RWPE2 (cell line): ENCODE data around the gene TRPC4.
A peak's percentile ranks its signal among the peaks of the same experiment; 100 is the strongest.

Experiments
- ATAC-seq: fragments of 200-7000 bp; cut with Tn5 transposase; 3 replicates; pipeline ENCODE4 v1.9.1; 2021; ENCODE audit warnings: low read depth
- DNase-seq: peaks from one replicate; pipeline ENCODE4 v3.0.0-alpha.2; 2020; ENCODE audit warnings: low spot score
- H3K27ac ChIP-seq: fragments of 450-650 bp; 2 replicates; pipeline ENCODE4 v1.5.1; 2017; ENCODE audit warnings: mild to moderate bottlenecking; ENCODE audit not compliant: poor library complexity, severe bottlenecking
- H3K27me3 ChIP-seq: fragments of 250-450 bp; sonication (Bioruptor Pico); 2 replicates; pipeline ENCODE4 v1.5.1; 2021; ENCODE audit warnings: mild to moderate bottlenecking, moderate library complexity; ENCODE audit not compliant: insufficient read depth, poor library complexity, severe bottlenecking
- H3K36me3 ChIP-seq: fragments of 250-450 bp; sonication (Bioruptor Pico); 2 replicates; pipeline ENCODE4 v1.5.1; 2020; ENCODE audit warnings: low read depth, mild to moderate bottlenecking, moderate library complexity
- H3K4me1 ChIP-seq: fragments of 250-450 bp; sonication (Bioruptor Pico); 2 replicates; pipeline ENCODE4 v1.5.1; 2021; ENCODE audit warnings: mild to moderate bottlenecking, moderate library complexity; ENCODE audit not compliant: insufficient read depth, poor library complexity, severe bottlenecking
- H3K4me3 ChIP-seq: fragments of 250-450 bp; sonication (Bioruptor Pico); 2 replicates; pipeline ENCODE4 v1.5.1; 2021; ENCODE audit warnings: mild to moderate bottlenecking, moderate library complexity; ENCODE audit not compliant: severe bottlenecking
- H3K9me3 ChIP-seq: fragments of 250-450 bp; sonication (Bioruptor Pico); 2 replicates; pipeline ENCODE4 v1.5.1; 2021; ENCODE audit warnings: mild to moderate bottlenecking, moderate library complexity; ENCODE audit not compliant: severe bottlenecking
- TF ChIP-seq, protein P1 (sequence below): fragments of 450-650 bp; IDR thresholded peaks from one replicate; pipeline ENCODE4 v1.5.1; 2017; ENCODE audit warnings: mild to moderate bottlenecking, moderate library complexity; ENCODE audit not compliant: poor library complexity, severe bottlenecking

Gene TRPC4

DNA sequence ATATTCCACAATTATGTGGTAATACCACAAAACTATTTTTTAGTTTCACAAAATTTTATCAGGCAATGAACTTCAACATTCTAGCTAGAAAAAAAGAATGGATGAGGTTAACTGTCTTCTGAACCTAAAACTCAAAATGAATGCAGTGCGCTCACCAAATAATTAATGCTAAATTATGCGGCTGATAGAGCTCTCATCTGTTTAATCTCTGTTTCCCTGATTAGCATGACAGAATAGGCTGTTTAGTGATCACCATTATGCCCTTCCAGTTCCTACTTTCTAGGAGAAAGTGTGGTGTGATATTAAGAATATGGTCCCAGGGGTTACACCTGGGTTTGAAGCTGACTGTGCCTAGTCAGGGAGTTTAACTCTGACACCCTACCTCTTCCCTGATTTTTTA, 228.2 kb downstream of the TRPC4 start:
- H3K4me1 ChIP-seq, result no peaks in the 10 kb centered on the region
- no peak for DNase-seq
- H3K36me3 ChIP-seq, result no peaks in the 10 kb centered on the region
- no peak for ATAC-seq
- no peak overlapping the region for H3K27ac ChIP-seq
- no peaks in the 10 kb centered on the region for H3K27me3 ChIP-seq
- H3K9me3 ChIP-seq, result no peaks in the 10 kb centered on the region
- TF ChIP-seq, protein P1, sequence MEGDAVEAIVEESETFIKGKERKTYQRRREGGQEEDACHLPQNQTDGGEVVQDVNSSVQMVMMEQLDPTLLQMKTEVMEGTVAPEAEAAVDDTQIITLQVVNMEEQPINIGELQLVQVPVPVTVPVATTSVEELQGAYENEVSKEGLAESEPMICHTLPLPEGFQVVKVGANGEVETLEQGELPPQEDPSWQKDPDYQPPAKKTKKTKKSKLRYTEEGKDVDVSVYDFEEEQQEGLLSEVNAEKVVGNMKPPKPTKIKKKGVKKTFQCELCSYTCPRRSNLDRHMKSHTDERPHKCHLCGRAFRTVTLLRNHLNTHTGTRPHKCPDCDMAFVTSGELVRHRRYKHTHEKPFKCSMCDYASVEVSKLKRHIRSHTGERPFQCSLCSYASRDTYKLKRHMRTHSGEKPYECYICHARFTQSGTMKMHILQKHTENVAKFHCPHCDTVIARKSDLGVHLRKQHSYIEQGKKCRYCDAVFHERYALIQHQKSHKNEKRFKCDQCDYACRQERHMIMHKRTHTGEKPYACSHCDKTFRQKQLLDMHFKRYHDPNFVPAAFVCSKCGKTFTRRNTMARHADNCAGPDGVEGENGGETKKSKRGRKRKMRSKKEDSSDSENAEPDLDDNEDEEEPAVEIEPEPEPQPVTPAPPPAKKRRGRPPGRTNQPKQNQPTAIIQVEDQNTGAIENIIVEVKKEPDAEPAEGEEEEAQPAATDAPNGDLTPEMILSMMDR, result no peak
- no peak overlapping the region for H3K4me3 ChIP-seq

DNA sequence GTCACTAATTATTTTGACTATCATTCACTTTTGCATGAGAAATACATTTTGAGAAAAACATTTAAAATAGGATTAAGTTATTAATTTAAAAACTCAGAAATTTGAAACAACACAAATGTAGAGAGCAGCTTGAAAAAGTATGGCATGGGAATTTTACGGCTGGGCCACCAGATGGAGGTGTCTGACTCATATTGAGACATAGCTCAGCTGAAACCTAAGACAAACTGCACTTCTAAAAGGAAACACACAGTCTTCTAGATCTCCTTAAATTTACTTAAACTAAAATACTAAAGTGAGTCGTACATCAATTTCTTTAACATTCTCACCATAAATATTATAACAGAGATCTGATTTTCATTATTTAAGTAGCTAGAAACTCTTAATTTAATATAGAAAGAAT, 229.1 kb downstream of the TRPC4 start:
- no peaks in the 10 kb centered on the region for H3K27me3 ChIP-seq
- ATAC-seq, result peak; percentile 60; the same call in 1 of the 3 replicates
- H3K36me3 ChIP-seq, result no peaks in the 10 kb centered on the region
- no peak overlapping the region for H3K27ac ChIP-seq
- no peaks in the 10 kb centered on the region for H3K4me1 ChIP-seq
- no peaks in the 10 kb centered on the region for H3K9me3 ChIP-seq
- TF ChIP-seq, protein P1, result peak; percentile 82
- H3K4me3 ChIP-seq, result no peak overlapping the region
- no peak for DNase-seq

DNA sequence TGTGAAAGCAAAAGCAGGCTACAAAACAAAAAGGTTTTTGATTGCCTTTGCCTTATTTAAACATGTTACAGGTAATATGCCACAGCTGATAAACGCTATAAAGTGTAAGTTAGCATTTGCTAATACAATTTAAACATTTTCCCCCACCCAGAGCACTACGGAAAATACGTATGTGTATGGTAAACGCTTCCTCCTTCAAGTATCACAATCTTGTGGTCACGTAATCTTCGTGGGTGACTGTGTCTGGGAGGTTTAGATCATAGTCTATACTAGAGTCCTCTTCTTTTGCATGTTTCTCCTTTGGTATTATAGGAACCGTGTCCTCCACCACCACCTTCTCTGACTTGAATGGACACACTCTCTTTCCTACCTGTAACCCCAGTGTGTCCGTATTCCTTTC, 232.9 kb downstream of the TRPC4 start:
- no peak for DNase-seq
- ATAC-seq, result no peak
- Histone ChIP-seq H3K27ac (no peak overlapping the region), H3K9me3 (no peaks in the 10 kb centered on the region), H3K4me1 (no peaks in the 10 kb centered on the region), H3K4me3 (no peak overlapping the region), H3K36me3 (no peaks in the 10 kb centered on the region), H3K27me3 (no peaks in the 10 kb centered on the region)
- TF ChIP-seq, protein P1, result no peak

DNA sequence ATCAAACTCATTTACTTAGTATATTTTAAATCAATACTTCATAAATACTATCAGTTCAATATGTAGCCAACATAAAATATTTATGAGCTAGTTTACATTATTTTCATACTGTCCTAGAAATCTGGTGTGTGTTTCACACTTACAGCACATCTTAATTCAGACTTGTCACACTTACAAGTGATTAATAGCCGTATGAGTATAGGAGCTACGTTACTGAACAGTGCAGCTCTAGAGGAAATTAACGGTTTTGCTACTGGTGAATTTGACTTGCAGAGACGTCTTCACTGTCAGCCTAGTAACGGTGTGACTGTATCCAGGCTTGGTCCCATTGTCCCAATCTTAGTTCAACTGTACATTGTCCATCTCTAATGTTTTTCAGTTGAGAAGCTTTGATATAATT, 237.3 kb downstream of the TRPC4 start:
- ATAC-seq, result no peak
- Histone ChIP-seq H3K4me1 (no peaks in the 10 kb centered on the region), H3K4me3 (no peak overlapping the region), H3K27ac (no peak overlapping the region), H3K9me3 (no peaks in the 10 kb centered on the region), H3K27me3 (no peaks in the 10 kb centered on the region), H3K36me3 (no peaks in the 10 kb centered on the region)
- TF ChIP-seq, protein P1, result no peak
- no peak for DNase-seq

DNA sequence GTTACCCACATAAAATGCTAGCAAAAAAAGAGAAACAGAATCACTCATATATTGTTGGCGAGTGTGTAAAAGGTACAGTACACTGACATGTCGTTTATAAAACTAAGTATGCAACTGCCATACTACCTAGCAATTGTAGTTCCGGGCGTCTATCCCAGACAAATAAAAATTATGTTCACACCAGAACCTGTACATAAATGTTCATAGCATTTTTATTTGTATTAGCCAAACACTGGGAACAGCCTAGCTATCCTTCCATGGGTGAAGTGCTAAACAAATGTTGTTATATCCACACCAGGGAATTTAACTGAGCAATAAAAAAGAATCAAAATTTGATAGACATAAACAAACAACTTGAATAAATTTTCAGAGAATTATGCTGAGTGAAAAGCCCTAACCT, 242.1 kb downstream of the TRPC4 start:
- Histone ChIP-seq H3K27ac (no peak overlapping the region), H3K9me3 (peaks cover 2% of the 10 kb centered on the region), H3K4me3 (no peak overlapping the region), H3K4me1 (no peaks in the 10 kb centered on the region), H3K36me3 (no peaks in the 10 kb centered on the region), H3K27me3 (no peaks in the 10 kb centered on the region)
- TF ChIP-seq, protein P1, result no peak
- no peak for DNase-seq
- ATAC-seq, result no peak
